Endodermal cell (in vitro differentiated cells): ENCODE data around the gene DOK6. TPM values are rescaled to one million over a fixed set of nuclear protein-coding genes. Genes with fewer than 3 reads are reported as not detected.
"Not testable (repeated sequence)": the region's sequence is repeated elsewhere in the genome, so short reads cannot be mapped to it uniquely, and the experiment has no call there.

Experiments used
- DNase-seq: peaks from one replicate; pipeline ENCODE4 v3.0.0-alpha.2; 2017
- H3K27ac ChIP-seq: 2 replicates; pipeline ENCODE4 v1.5.1; 2013; ENCODE audit warnings: mild to moderate bottlenecking, low read depth, low read length, moderate library complexity
- H3K27me3 ChIP-seq: 2 replicates; pipeline ENCODE4 v1.6.1; 2013; ENCODE audit warnings: mild to moderate bottlenecking, low read length, moderate library complexity; ENCODE audit not compliant: insufficient read depth, control insufficient read depth, poor library complexity, severe bottlenecking
- H3K36me3 ChIP-seq: 2 replicates; pipeline ENCODE4 v1.7.0; 2013; ENCODE audit warnings: mild to moderate bottlenecking, low read length, moderate library complexity; ENCODE audit not compliant: control insufficient read depth, insufficient read depth
- H3K4me1 ChIP-seq: one replicate; pipeline ENCODE4 v1.7.0; 2013; ENCODE audit warnings: low read length; ENCODE audit not compliant: control insufficient read depth, insufficient read depth
- H3K4me3 ChIP-seq: 2 replicates; pipeline ENCODE4 v1.5.1; 2013; ENCODE audit warnings: mild to moderate bottlenecking, low read length, moderate library complexity
- H3K9ac ChIP-seq: 2 replicates; pipeline ENCODE4 v1.6.1; 2013; ENCODE audit warnings: mild to moderate bottlenecking, low read length, moderate library complexity; ENCODE audit not compliant: poor library complexity, severe bottlenecking; ENCODE audit errors: extremely low read depth
- H3K9me3 ChIP-seq: 2 replicates; pipeline ENCODE4 v1.6.1; 2013; ENCODE audit warnings: mild to moderate bottlenecking, low read length, moderate library complexity; ENCODE audit not compliant: control insufficient read depth
- H3K27ac Mint-ChIP-seq: 2 replicates; pipeline ENCODE4 v1.8.0; 2020; ENCODE audit warnings: mixed read lengths
- H3K27me3 Mint-ChIP-seq: 2 replicates; pipeline ENCODE4 v1.8.0; 2021; ENCODE audit warnings: mild to moderate bottlenecking, mixed read lengths; ENCODE audit not compliant: insufficient read depth
- H3K36me3 Mint-ChIP-seq: 2 replicates; pipeline ENCODE4 v1.8.0; 2020; ENCODE audit warnings: low read depth, mixed read lengths
- H3K4me1 Mint-ChIP-seq: 2 replicates; pipeline ENCODE4 v1.8.0; 2020; ENCODE audit warnings: mixed read lengths
- H3K4me3 Mint-ChIP-seq: 2 replicates; pipeline ENCODE4 v1.8.0; 2020; ENCODE audit warnings: mild to moderate bottlenecking, moderate library complexity, mixed read lengths
- H3K9me3 Mint-ChIP-seq: 2 replicates; pipeline ENCODE4 v1.8.0; 2020; ENCODE audit warnings: mild to moderate bottlenecking, mixed read lengths
- CTCF ChIP-seq: fragments of 200-600 bp; sonication (generic); conservative IDR thresholded peaks from 2 replicates; pipeline ENCODE4 v1.5.0; 2021; ENCODE audit warnings: antibody characterized with exemption, mild to moderate bottlenecking
- WGBS, 2 experiments: methylation state at CpG; one replicate each; pipeline versions ENCODE4 v1.1.5 to v1.1.7; 2013; ENCODE audit warnings: missing lambda C conversion rate in 2 of 2, mixed read lengths in 1 of 2; ENCODE audit not compliant: insufficient coverage in 1 of 2, insufficient read length in 1 of 2; 5-methylcytosine and 5-hydroxymethylcytosine counted together
- total RNA-seq, 2 donors: library from RNA; stranded (reverse); fragmentation: NEBNext Ultra II Directional in 1 of 2; extraction: Animal tissue kit (Norgen Biotek cat#: 25700) in 1 of 2; gene quantifications; 2 replicates in 1 of 2; 3 replicates in 1 of 2; pipeline ENCODE4 v1.2.1, GENCODE V29; 2021

DOK6 gene
- total RNA-seq, 2 donors from 2014 or later: 5.7 to 5.9 TPM

GRCh38 chr18:69854455-69854854 lies 453.8 kb downstream of the DOK6 start:
- H3K4me3 ChIP-seq: no peak overlapping the region
- no peaks in the 10 kb centered on the region for H3K36me3 ChIP-seq
- no peak overlapping the region for H3K27ac ChIP-seq
- H3K4me1 Mint-ChIP-seq: no peaks in the 10 kb centered on the region
- no peaks in the 10 kb centered on the region for H3K9me3 Mint-ChIP-seq
- no peak overlapping the region for H3K9ac ChIP-seq
- no peak overlapping the region for H3K4me3 Mint-ChIP-seq
- peak; percentile 61 for TF ChIP-seq CTCF
- H3K36me3 Mint-ChIP-seq: no peaks in the 10 kb centered on the region
- DNase-seq: peak; percentile 54
- no peaks in the 10 kb centered on the region for H3K9me3 ChIP-seq
- no peaks in the 10 kb centered on the region for H3K27me3 ChIP-seq
- 92 to 100% methylated on average over 1 of the region's 1 CpG for WGBS, 2 experiments
- no peaks in the 10 kb centered on the region for H3K27me3 Mint-ChIP-seq
- no peaks in the 10 kb centered on the region for H3K4me1 ChIP-seq
- H3K27ac Mint-ChIP-seq: no peak overlapping the region

- WGBS, 2 experiments: 80 to 95% methylated on average over 2 to 5 of the region's 5 CpGs
- no peaks in the 10 kb centered on the region for H3K27me3 Mint-ChIP-seq
Measured at GRCh38 chr18:69858897-69859296, 458.2 kb downstream of the DOK6 start.

GRCh38 chr18:69864802-69865201 lies 464.1 kb downstream of the DOK6 start:
- not testable (repeated sequence) for H3K9me3 ChIP-seq
- whole genome bisulfite sequencing, 2 experiments: 87 to 95% methylated on average over 5 to 6 of the region's 6 CpGs

More at GRCh38 chr18:69858897-69859296, 458.2 kb downstream of the DOK6 start:
- Histone ChIP-seq H3K9ac (no peak overlapping the region), H3K9me3 (no peaks in the 10 kb centered on the region), H3K27ac (no peak overlapping the region), H3K4me3 (no peak overlapping the region), H3K27me3 (no peaks in the 10 kb centered on the region), H3K4me1 (no peaks in the 10 kb centered on the region), H3K36me3 (no peaks in the 10 kb centered on the region)
- no peak for TF ChIP-seq CTCF
- no peaks in the 10 kb centered on the region for H3K4me1 Mint-ChIP-seq
- H3K4me3 Mint-ChIP-seq: no peak overlapping the region
- no peaks in the 10 kb centered on the region for H3K9me3 Mint-ChIP-seq
- no peak for DNase-seq
- H3K36me3 Mint-ChIP-seq: no peaks in the 10 kb centered on the region
- no peak overlapping the region for H3K27ac Mint-ChIP-seq

GRCh38 chr18:69865776-69866175 lies 465.1 kb downstream of the DOK6 start:
- TF ChIP-seq CTCF: no peak
- Histone ChIP-seq H3K9ac (no peak overlapping the region), H3K4me1 (no peaks in the 10 kb centered on the region), H3K27me3 (no peaks in the 10 kb centered on the region), H3K36me3 (no peaks in the 10 kb centered on the region), H3K9me3 (no peaks in the 10 kb centered on the region), H3K4me3 (no peak overlapping the region), H3K27ac (no peak overlapping the region)
- Mint-ChIP-seq H3K9me3 (no peaks in the 10 kb centered on the region), H3K27me3 (no peaks in the 10 kb centered on the region), H3K4me1 (no peaks in the 10 kb centered on the region), H3K36me3 (no peaks in the 10 kb centered on the region), H3K27ac (no peak overlapping the region), H3K4me3 (no peak overlapping the region)
- no peak for DNase-seq
- 41% methylated on average over 4 of the region's 4 CpGs; no CpG with 5 or more reads in 1 of the 2 experiments for WGBS, 2 experiments

More at GRCh38 chr18:69864802-69865201, 464.1 kb downstream of the DOK6 start:
- H3K9ac ChIP-seq, H3K4me3 Mint-ChIP-seq, H3K4me3 ChIP-seq, H3K4me1 Mint-ChIP-seq, H3K36me3 ChIP-seq, H3K27me3 ChIP-seq, H3K9me3 Mint-ChIP-seq, H3K36me3 Mint-ChIP-seq, H3K4me1 ChIP-seq, H3K27ac Mint-ChIP-seq, H3K27me3 Mint-ChIP-seq, DNase-seq, H3K27ac ChIP-seq: not testable (repeated sequence)
